GM19463 (cell line): ENCODE measurements around the gene FKBP1A.
"Not testable (repeated sequence)": the region's sequence is repeated elsewhere in the genome, so short reads cannot be mapped to it uniquely, and the experiment has no call there.

Experiments used
- ATAC-seq: cut with Tn5 transposase; IDR thresholded peaks from one replicate; pipeline ENCODE4 v1.9.1; 2021; ENCODE audit warnings: mild to moderate bottlenecking, moderate library complexity; ENCODE audit not compliant: unreplicated experiment

The FKBP1A gene

GRCh38 chr20:1368448-1369199 is 24.2 kb downstream of the FKBP1A start:
- no peak for ATAC-seq

DNA sequence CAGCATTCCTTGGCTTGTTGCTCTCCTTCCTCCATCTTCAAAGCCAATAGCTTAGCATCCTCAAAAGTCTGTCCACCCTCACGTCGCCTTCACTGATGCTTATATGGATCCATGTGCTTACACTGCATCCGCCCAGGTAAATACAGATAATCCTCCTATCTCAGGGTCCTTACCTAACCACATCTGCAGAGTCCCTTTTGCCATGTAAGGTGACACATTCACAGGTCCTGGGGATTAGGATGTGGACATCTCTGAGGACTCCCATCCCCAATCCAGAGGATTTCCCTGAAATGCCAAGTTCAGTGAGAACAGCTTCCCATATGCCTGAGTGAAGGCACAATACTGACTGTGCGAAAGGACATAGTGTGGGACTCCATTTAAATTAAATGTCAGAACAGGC is 25.4 kb downstream of the FKBP1A start:
- ATAC-seq, result no peak

- ATAC-seq, result no peak
Measured at GRCh38 chr20:1364106-1364505, 28.7 kb downstream of the FKBP1A start.

DNA sequence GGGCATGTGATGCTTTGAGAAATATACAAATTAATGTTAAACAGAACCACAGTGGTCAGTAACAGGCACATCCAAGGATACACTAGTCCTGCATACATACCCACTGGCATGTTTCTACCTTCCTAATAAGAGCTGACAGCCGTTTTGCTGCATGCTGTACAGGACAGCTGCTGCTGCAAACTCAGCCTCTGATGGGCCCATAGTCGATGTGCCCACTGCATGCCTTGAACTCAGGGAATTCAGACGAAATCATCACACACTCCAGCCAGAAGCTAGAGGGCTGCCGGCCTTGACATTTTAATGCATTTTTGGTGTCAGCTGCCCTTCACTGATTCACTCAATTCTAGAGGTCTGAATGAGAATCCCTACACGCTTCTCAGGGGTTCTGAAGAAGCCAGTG is 29.3 kb downstream of the FKBP1A start:
- ATAC-seq, result no peak

DNA sequence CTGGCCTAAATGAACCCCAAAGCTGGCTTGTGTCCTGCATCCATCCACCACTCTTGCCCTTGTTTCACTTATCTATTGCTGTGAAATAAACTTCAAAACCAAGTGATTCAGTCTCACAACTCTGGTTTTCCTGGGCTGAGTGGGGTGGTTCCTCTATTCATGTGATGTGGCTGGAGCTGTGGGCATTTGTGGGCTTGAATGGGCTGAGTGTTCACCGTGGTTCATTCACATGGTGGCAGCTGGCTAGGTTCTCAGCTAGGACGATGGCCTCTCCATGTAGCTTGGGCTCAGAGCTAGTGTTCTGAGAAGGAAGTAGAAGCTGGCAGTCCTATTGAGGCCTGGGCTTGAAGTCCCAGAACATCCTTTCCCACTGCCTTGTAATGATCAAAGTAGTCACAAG is 30.4 kb downstream of the FKBP1A start:
- no peak for ATAC-seq

- ATAC-seq, result no peak
Measured at GRCh38 chr20:1360094-1360846, 32.6 kb downstream of the FKBP1A start.

- ATAC-seq, result no peak
Measured at GRCh38 chr20:1357921-1358671, 34.8 kb downstream of the FKBP1A start.

DNA sequence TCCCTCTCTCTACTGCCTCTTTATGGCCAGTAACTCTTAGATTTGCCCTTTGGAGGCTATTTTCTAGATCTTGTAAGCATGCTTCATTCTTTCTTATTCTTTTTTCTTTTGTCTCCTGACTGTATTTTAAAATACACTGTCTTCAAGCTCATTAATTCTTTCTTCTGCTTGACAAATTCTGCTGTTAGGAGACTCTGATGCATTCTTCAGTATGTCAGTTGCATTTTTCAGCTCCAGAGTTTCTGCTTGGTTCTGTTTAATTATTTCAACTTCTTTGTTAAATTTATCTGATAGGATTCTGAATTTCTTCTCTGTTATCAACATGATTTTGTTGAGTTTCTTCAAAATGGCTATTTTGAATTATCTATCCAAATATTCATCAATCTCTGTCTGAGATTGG is 38.9 kb downstream of the FKBP1A start:
- ATAC-seq, result no peak

DNA sequence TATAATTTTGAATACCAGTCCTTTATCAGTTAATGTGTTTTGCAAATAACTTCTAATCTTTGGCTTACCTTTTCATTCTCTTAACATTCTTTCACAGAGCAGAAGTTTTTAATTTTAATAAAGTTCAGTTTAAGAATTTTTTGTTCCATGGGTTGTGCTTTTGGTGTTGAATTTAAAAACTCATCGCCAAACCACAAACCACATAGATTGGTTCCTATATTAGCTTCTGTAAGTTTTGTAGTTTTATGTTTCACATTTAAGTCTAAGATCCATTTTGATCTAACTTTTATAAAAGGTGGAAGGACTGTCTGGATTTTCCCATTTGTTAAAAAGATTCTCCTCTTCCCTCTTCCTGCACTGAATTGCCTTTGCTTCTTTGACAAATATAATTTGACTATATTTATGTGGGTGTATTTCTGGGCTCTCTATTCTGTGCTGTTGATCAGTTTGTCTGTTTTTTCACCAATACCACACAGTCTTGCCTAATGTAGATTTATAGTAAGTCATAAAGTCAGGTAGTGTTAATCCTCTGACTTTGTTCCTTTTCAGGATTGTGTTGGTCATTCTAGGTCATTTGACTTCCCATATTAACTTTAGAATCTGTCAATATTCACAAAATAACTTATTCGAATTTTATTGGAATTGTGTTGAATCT is 46.4 kb downstream of the FKBP1A start:
- no peak for ATAC-seq

- no peak for ATAC-seq
Measured at GRCh38 chr20:1345756-1346093, 47.1 kb downstream of the FKBP1A start.

- no peak for ATAC-seq
Measured at GRCh38 chr20:1345030-1345755, 47.7 kb downstream of the FKBP1A start.

- ATAC-seq, result not testable (repeated sequence)
Measured at GRCh38 chr20:1343446-1344124, 49.3 kb downstream of the FKBP1A start.

DNA sequence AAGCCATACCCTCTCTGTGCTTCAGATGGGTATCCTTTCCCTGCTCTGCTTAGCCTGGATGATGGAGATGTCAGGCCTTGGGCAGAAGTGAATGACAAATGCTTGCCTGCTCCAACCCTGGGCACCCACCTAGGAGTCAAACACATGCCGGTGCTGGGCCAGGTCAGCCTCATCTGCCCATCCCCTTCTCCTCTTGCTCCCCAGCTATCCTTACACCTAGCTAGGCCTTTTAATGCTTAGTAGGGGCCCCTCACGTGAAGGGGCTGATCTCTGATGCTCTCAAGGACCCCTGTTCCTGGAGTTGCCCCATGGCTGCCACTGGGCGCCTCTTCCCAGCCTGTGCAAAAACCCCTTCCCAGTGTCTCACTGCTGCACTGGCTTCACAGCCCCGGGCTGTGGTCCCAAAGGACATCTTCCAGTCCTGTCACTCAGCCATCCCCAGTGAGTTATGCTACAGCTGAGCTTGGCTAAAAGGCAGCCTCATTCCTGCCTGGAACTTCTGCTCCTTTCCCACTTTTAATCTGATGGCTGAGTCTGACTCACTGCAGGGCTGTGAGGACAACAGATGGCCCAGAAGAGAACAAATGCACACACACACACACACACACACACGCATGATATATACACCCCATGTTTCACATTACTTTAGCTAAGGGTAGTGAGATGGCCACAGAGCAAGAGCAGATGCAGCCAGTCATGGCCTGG is 51.1 kb downstream of the FKBP1A start:
- ATAC-seq, result no peak

DNA sequence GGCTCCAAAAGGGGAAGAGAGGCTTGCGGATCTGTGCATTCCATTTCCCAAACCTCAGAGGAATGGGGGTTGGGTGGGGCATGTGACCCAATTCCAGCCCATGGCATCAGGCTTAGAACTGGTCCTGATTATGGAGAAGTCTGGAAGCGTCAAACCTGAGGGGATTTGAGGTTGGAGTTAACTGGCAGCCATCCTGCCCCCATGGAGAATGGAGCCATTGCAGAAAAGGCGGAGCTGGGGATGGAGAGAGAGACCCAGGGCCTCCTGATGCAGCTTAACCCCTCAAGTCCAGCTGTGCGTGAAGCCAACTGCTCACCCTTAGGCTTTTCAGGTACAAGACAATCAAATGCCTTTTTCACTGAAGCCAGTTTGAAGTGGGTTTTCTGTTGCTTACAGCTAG is 54.1 kb downstream of the FKBP1A start:
- ATAC-seq, result no peak

- ATAC-seq, result no peak
Measured at GRCh38 chr20:1338096-1338495, 54.8 kb downstream of the FKBP1A start.

GRCh38 chr20:1337441-1337840 is 55.4 kb downstream of the FKBP1A start:
- no peak for ATAC-seq

GRCh38 chr20:1336699-1337367 is 56.0 kb downstream of the FKBP1A start:
- ATAC-seq, result no peak

DNA sequence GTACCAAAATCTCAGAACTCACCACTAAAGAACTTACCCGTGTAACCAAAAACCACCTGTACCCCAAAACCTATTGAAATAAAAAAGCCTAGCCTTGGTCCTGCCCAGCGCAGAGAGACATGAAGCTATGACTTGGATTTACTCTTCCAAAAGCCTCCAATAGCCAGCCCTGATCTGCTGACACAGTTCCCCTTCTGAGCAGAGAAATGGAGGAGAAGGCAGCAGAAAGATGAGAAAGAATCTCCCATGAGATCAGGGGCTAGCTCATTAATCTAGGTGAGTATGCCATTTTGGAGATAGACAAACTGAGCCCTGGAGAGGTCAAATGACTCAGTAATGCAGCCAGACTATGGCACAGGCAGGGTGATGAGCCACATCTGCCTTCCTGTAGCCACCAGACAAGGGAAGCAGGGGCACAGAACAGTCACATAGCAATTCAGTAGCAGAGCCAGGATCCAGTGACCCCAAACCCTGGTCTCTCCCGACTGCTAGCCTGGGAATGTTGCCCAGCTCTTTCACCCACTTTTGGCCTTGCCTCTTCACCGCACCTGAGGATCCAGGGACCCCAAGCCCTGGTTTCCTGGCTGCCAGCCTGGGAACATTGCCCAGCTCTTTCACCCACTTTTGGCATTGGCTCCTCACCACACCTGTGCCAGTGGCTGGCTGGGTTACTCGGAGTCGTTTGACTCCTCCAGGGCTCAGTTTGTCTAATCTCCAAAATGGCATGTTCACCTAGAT is 56.7 kb downstream of the FKBP1A start:
- ATAC-seq, result no peak
